Astrocyte of the cerebellum (primary cell): ENCODE data around the gene SPRY2.

ENCODE experiments used
- DNase-seq: peaks from one replicate; pipeline ENCODE4 v3.0.0-alpha.2; 2011; ENCODE audit warnings: low read depth
- H3K4me3 ChIP-seq: 2 replicates; pipeline ENCODE4 v1.5.1; 2011; ENCODE audit warnings: mild to moderate bottlenecking, low read depth, low read length, moderate library complexity
- CTCF ChIP-seq: IDR thresholded peaks from 2 replicates; pipeline ENCODE4 v1.5.1; 2012; ENCODE audit warnings: low read length, low read depth, moderate library complexity, mild to moderate bottlenecking; ENCODE audit errors: missing control alignments
- in situ Hi-C: cut with HindIII; loops from 2 replicates; pipeline ENCODE4 v1.10.0; 2017; ENCODE audit warnings: low sequenced_read_pairs

SPRY2 gene

GRCh38 chr13:80338781-80339562 is 2.0 kb downstream of the SPRY2 start:
- in situ Hi-C loops, result loop anchor here (25.0 kb wide), 1 partner anchor 552 kb away; no protein-coding TSS in a partner anchor
- peak overlapping the region; percentile 100 for H3K4me3 ChIP-seq
- DNase-seq, result peak; percentile 62
- peak; percentile 34 for TF ChIP-seq CTCF

- in situ Hi-C loops, result loop anchor here (25.0 kb wide), 1 partner anchor 550 kb away; no protein-coding TSS in a partner anchor
- H3K4me3 ChIP-seq, result peak overlapping the region; percentile 100
- no peak for DNase-seq
- no peak for TF ChIP-seq CTCF
Measured at GRCh38 chr13:80337288-80338081, 3.4 kb downstream of the SPRY2 start.

- H3K4me3 ChIP-seq, result peak overlapping the region; percentile 100
- DNase-seq, result no peak
- no peak for TF ChIP-seq CTCF
- in situ Hi-C loops, result loop anchor here (25.0 kb wide), 1 partner anchor 550 kb away; no protein-coding TSS in a partner anchor
Measured at GRCh38 chr13:80336776-80337287, 4.1 kb downstream of the SPRY2 start.

GRCh38 chr13:80336370-80336769 is 4.6 kb downstream of the SPRY2 start:
- H3K4me3 ChIP-seq, result peak overlapping the region; percentile 100
- in situ Hi-C loops, result loop anchor here (25.0 kb wide), 1 partner anchor 549 kb away; no protein-coding TSS in a partner anchor

GRCh38 chr13:80334597-80335260 is 6.2 kb downstream of the SPRY2 start:
- H3K4me3 ChIP-seq, result no peak overlapping the region
- in situ Hi-C loops, result loop anchor here (25.0 kb wide), 1 partner anchor 547 kb away; no protein-coding TSS in a partner anchor
- TF ChIP-seq CTCF, result no peak
- DNase-seq, result no peak

More at GRCh38 chr13:80336370-80336769, 4.6 kb downstream of the SPRY2 start:
- no peak for TF ChIP-seq CTCF
- DNase-seq, result no peak

GRCh38 chr13:80331984-80332383 is 8.9 kb downstream of the SPRY2 start:
- no peak for DNase-seq
- TF ChIP-seq CTCF, result no peak
- in situ Hi-C loops, result loop anchor here (25.0 kb wide), 1 partner anchor 545 kb away; no protein-coding TSS in a partner anchor
- H3K4me3 ChIP-seq, result no peak overlapping the region
